HL-60 (cell line): ENCODE measurements around the gene RAB8A.

Experiments
- DNase-seq, 2 experiments: peaks; one replicate each; pipeline ENCODE4 v3.0.0-alpha.2; 2010 to 2020; ENCODE audit warnings: low read depth in 1 of 2, low spot score in 1 of 2
- H3K27ac ChIP-seq: fragments of 250-450 bp; sonication (Bioruptor Pico); replicated peaks from 2 replicates; pipeline ENCODE4 v1.5.1; 2020; ENCODE audit warnings: mild to moderate bottlenecking, moderate library complexity
- H3K27me3 ChIP-seq: fragments of 250-450 bp; sonication (Bioruptor Pico); 2 replicates; pipeline ENCODE4 v1.5.1; 2021; ENCODE audit warnings: mild to moderate bottlenecking, moderate library complexity; ENCODE audit not compliant: insufficient read depth, poor library complexity, severe bottlenecking
- H3K4me3 ChIP-seq: replicated peaks from 2 replicates; pipeline ENCODE4 v1.5.1; 2011; ENCODE audit warnings: mild to moderate bottlenecking, control low read depth, low read length; ENCODE audit not compliant: insufficient read depth
- GABPA ChIP-seq: IDR thresholded peaks from 2 replicates; pipeline ENCODE4 v1.6.1; 2012; ENCODE audit warnings: low read depth
- POLR2AphosphoS5 ChIP-seq: IDR thresholded peaks from 2 replicates; pipeline ENCODE4 v1.6.1; 2012; ENCODE audit warnings: low read depth
- SPI1 ChIP-seq: IDR thresholded peaks from 2 replicates; pipeline ENCODE4 v1.6.1; 2012; ENCODE audit warnings: low read depth, mild to moderate bottlenecking, borderline replicate concordance
- TF ChIP-seq, protein P1 (sequence below): IDR thresholded peaks from one replicate; pipeline ENCODE4 v1.5.1; 2011; ENCODE audit warnings: low read length, control low read depth, inconsistent platforms; ENCODE audit not compliant: insufficient read depth
- TF ChIP-seq, protein P2 (sequence below): IDR thresholded peaks from 2 replicates; pipeline ENCODE4 v1.6.1; 2012; ENCODE audit warnings: low read depth; ENCODE audit not compliant: insufficient replicate concordance

RAB8A gene

DNA sequence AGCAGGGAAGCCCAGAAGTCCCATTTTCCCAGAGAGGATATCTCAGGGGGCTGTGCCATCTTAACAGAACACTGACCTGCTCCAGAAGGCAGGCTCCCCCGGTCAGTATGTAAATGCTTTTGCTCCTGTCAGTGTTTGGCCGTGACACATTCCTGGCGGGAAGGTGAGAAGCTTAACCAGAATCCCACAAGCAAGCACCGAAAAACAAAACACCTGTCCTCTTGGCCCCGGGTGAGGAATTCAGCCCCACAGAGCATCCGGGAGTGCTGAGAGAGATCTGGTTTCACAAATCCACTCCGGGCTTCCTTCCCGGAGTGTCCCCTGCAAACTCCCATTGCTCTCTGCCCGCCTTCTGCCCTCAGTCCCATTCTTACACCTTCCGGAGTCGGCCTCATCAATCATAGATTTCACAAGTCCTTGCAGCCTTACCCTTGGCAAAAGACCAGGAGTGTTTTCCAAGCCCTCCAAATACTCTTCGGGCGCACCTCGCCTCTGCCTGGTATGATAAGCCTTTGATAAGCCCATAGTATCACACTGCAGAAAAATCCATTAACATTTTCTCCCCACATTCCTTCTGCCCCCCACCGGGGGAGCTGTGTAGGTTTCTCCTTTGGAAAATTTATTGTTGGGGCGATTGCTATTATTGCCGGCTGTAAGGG lies 23.2 kb upstream of the RAB8A start:
- DNase-seq, result no peak
- Histone ChIP-seq H3K27me3 (no peaks in the 10 kb centered on the region), H3K27ac (no peak overlapping the region), H3K4me3 (no peak overlapping the region)
- TF ChIP-seq, protein P1, sequence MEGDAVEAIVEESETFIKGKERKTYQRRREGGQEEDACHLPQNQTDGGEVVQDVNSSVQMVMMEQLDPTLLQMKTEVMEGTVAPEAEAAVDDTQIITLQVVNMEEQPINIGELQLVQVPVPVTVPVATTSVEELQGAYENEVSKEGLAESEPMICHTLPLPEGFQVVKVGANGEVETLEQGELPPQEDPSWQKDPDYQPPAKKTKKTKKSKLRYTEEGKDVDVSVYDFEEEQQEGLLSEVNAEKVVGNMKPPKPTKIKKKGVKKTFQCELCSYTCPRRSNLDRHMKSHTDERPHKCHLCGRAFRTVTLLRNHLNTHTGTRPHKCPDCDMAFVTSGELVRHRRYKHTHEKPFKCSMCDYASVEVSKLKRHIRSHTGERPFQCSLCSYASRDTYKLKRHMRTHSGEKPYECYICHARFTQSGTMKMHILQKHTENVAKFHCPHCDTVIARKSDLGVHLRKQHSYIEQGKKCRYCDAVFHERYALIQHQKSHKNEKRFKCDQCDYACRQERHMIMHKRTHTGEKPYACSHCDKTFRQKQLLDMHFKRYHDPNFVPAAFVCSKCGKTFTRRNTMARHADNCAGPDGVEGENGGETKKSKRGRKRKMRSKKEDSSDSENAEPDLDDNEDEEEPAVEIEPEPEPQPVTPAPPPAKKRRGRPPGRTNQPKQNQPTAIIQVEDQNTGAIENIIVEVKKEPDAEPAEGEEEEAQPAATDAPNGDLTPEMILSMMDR, result no peak
- TF ChIP-seq POLR2AphosphoS5 (no peak), GABPA (no peak), SPI1 (no peak)
- TF ChIP-seq, protein P2, sequence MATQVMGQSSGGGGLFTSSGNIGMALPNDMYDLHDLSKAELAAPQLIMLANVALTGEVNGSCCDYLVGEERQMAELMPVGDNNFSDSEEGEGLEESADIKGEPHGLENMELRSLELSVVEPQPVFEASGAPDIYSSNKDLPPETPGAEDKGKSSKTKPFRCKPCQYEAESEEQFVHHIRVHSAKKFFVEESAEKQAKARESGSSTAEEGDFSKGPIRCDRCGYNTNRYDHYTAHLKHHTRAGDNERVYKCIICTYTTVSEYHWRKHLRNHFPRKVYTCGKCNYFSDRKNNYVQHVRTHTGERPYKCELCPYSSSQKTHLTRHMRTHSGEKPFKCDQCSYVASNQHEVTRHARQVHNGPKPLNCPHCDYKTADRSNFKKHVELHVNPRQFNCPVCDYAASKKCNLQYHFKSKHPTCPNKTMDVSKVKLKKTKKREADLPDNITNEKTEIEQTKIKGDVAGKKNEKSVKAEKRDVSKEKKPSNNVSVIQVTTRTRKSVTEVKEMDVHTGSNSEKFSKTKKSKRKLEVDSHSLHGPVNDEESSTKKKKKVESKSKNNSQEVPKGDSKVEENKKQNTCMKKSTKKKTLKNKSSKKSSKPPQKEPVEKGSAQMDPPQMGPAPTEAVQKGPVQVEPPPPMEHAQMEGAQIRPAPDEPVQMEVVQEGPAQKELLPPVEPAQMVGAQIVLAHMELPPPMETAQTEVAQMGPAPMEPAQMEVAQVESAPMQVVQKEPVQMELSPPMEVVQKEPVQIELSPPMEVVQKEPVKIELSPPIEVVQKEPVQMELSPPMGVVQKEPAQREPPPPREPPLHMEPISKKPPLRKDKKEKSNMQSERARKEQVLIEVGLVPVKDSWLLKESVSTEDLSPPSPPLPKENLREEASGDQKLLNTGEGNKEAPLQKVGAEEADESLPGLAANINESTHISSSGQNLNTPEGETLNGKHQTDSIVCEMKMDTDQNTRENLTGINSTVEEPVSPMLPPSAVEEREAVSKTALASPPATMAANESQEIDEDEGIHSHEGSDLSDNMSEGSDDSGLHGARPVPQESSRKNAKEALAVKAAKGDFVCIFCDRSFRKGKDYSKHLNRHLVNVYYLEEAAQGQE, result no peak

DNA sequence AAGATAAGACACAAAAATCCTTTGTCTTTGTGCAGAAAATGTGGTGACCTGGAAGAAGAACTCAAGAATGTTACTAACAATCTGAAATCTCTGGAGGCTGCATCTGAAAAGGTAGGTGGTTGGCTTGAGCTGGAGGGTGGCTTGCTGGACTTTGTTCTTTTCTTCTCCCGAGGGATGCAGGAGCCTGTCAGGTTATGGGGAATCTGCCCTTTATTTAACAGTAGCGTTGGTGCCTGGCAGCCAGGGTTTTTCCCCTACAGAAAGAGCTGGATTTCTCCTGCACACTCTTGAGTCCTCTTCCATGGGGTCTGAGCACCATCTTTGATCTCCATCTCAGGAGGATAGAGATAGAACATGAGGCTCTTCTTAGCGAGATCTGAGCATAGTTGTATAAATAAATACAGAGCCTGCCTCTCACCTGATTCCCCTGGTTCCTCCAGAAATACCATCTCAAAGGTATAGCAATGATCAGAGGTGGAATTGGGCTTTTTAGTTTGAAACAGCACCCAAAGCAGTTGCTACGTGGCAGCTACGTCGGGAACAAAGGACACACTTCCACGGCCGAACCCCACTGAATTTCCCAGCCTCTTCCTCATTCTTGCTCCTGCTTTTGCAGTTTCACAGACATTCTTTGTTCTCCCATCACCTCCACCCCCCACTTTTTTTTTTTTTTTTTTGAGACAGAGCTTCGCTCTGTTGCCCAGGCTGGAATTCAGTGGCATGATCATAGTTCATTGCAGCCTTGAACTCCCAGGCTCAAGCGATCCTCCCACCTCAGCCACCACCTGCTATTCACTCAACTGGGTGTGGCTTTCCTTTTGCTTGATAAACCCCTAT lies 22.5 kb upstream of the RAB8A start:
- Histone ChIP-seq H3K4me3 (no peak overlapping the region), H3K27me3 (no peaks in the 10 kb centered on the region), H3K27ac (no peak overlapping the region)
- DNase-seq, result no peak
- TF ChIP-seq, protein P1, result no peak
- TF ChIP-seq SPI1 (no peak), POLR2AphosphoS5 (no peak), GABPA (no peak)

DNA sequence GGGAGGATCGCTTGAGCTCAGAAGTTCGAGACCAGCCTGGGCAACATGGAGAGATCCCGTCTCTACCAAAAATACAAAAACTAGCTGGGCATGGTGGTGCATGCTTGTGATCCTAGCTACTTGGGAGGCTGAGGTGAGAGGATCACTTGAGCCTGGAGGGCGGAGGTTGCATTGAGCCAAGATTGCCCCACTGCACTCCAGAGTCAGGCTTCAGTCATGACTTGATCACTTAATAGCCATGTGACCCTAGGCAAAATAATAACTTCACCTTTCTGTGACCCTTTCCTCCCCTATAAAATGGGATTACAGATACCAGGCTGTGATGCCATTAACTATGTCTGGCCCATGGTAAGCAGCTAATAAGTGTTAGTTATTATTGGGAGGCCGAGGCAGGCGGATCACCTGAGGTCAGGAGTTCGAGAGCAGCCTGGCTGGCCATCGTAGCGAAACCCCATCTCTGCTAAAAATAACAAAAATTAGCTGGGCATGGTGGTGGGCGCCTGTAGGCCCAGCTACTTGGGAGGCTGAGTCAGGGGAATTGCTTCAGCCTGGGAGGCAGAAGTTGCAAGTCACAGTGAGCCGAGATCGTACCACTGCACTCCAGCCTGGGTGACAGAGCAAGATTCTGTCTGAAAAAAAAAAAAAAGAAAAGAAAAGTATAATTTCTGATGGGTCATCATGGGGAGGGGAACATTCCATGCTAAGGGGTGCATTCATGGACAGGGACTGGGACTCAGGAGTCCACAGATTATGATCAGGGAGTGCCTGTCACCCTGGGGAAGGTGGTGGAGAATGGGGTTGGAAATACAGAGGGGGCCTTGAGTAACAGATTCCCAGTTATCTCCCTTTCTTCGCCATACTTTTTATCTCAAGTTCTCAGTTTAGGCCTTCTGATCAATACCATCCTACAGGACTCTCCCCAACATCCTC lies 19.9 kb upstream of the RAB8A start:
- no peak for DNase-seq
- Histone ChIP-seq H3K27me3 (no peaks in the 10 kb centered on the region), H3K27ac (no peak overlapping the region), H3K4me3 (no peak overlapping the region)
- TF ChIP-seq POLR2AphosphoS5 (no peak), SPI1 (no peak), GABPA (no peak)
- TF ChIP-seq, protein P1, result no peak
- TF ChIP-seq, protein P2, result no peak
